GM19193 (cell line): ENCODE results near the gene ATP5MC2.

Experiments
- POLR2A ChIP-seq: IDR thresholded peaks from 4 replicates; pipeline ENCODE4 v1.6.1; 2011; ENCODE audit not compliant: insufficient read depth, insufficient read length; ENCODE audit errors: extremely low read depth

Gene ATP5MC2

DNA sequence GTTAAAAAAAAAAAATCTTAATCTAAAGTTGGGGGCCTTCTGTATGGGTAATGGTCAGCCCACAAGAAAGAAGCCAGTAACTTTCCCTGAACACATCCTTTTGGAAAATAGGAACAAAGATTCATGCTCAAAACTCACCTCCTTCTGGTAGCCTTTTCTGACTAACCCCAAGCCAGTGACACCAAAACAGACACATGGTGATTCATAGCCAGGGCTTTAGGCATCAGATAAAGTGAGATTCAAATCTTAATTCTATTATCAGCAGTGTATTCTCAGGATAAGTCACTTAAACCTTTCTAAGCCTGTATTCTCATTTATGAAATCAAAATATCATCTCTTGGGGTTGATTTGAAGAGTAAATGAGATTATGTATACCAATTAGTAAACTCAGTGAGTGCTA, 4.9 kb downstream of the ATP5MC2 start:
- no peak for TF ChIP-seq POLR2A

- TF ChIP-seq POLR2A = no peak
Measured at GRCh38 chr12:53670308-53670707, 5.6 kb downstream of the ATP5MC2 start.

DNA sequence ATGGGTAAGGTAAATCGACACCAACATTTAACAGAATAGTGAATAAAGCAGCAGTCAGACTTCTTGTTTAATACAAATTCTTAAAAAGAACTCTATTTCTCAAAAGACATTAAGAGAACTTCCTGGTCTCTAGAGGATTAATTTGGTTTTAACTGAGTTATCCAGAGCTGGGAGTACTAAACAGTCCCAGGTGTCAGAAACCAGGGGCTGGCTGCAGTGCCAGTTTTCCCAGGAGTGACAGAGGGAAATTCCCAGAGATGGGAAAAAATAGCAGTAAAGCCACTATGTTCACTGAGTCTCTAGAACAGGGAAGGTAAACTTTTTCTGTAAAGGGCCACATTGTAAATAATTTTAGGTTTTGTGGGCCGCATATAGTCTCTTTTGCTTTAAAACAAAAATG, 8.8 kb downstream of the ATP5MC2 start:
- TF ChIP-seq POLR2A = no peak

- TF ChIP-seq POLR2A = no peak
Measured at GRCh38 chr12:53664936-53665335, 10.9 kb downstream of the ATP5MC2 start.

- no peak for TF ChIP-seq POLR2A
Measured at GRCh38 chr12:53664191-53664590, 11.7 kb downstream of the ATP5MC2 start.

DNA sequence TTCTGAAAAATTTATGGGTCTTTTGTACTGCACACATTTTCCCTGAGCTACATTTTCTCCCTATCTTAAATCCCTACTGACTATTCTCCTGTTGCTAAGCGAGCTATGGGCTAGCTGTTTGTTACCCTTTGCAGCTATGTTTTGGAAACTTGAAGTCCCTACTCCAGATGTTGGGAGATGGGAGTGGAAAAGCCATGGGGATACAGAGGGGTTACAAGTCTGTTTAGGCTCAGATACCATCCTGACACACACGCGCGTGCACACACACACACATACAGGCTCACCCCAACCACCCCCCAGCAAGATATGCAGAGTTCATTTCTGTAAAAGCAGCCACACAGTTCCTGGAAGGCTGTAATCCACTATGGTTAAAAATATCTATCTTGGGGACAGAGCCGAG, 15.8 kb downstream of the ATP5MC2 start:
- no peak for TF ChIP-seq POLR2A

DNA sequence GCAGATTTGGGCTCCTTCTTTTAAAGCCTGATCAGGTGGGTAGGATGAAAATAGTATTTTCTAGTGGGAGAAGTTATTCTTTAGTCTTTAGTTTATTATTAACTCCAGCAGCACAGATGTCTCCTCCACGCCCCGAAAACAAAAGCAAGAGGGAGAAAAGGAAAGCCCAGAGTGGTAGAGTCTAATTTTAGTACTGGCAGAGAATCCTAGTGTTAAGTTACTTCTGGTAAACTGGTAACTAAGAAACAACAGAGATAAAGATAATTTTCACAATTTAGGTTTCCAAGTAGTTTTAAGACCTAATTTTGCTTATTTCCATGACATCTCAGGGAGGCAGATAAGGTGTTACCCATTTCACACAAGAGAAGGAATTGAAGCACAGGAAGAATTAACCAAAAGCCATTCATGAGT, 16.3 kb downstream of the ATP5MC2 start:
- TF ChIP-seq POLR2A = no peak

DNA sequence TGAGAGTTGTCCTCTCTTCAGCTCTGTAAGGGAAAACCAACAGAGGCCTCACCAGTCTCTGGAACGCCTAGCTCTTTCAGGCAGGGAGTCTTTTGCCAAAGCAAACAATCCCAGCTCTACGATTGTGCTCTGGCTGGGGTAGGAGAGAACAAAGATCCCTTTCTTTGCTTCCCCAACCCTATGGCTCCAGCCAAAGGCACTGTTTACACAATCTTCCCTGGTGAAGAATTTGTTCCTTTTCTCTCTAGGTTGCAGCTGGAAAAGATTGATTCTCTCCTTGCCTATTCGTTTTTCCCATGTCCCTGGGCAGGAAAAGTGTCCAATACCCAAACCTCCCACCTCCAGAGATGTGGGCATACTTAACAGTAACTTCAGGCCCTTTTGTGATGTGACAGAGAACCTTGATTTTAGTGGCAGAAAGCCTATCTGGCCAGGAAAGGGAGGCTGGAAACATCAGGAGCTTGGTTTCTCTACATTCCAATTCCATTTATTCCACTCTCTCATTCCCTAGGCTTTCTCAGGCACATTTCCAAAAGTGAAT, 16.8 kb downstream of the ATP5MC2 start:
- TF ChIP-seq POLR2A = no peak

DNA sequence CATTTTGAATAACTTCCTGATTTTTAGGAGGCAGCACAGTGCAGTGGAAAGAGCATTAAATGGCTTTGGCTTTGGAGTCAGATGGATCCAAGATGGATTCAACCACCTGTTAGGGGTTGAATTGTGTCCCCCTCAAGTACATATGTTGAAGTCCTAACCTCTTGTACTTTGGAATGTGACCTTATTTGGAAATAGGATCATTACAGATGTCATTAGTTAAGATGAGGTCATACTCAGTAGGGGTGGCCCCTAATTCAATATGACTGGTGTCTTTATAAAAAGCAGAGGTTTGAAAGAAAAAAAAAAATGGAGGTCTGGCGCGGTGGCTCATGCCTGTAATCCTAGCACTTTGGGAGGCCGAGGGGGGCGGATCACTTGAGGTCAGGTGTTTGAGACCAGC, 18.8 kb downstream of the ATP5MC2 start:
- TF ChIP-seq POLR2A = no peak

GRCh38 chr12:53653595-53653994, 22.3 kb downstream of the ATP5MC2 start:
- TF ChIP-seq POLR2A = no peak

GRCh38 chr12:53652366-53652765, 23.5 kb downstream of the ATP5MC2 start:
- no peak for TF ChIP-seq POLR2A

DNA sequence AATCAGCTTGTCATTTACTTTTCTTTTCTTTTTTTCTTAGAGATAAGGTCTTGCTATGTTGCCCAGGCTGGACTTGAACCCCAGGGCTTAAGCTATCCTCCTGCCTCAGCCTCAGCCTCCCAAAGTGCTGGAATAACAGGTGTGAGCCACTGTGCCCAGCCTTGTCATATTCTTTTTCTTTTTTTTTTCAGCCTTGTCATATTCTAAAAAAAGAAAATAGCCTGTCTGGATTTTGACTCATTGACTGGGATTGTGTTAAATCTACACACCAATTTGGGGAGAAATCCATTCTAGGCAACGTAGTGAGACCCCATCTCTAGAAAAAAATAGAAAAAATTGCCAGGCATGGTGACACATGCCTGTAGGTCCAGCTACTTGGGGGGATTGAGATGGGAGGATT, 24.1 kb downstream of the ATP5MC2 start:
- TF ChIP-seq POLR2A = no peak

DNA sequence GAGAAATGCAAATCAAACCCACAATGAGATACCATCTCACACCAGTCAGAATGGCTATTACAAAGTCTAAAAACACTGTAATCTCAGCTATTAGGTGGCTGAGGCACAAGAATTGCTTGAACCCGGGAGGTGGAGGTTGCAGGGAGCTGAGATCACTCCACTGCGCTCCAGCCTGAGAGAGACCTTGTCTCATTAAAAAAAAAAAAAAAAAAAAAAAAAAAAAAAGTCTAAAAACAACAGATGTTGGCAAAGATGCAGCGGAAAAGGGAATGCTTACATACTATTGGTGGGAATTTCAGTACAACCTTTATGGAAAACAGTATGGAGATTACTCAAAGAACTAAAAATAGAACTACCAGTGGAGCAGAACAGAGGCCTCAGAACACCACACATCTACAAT, 30.7 kb downstream of the ATP5MC2 start:
- TF ChIP-seq POLR2A = no peak

DNA sequence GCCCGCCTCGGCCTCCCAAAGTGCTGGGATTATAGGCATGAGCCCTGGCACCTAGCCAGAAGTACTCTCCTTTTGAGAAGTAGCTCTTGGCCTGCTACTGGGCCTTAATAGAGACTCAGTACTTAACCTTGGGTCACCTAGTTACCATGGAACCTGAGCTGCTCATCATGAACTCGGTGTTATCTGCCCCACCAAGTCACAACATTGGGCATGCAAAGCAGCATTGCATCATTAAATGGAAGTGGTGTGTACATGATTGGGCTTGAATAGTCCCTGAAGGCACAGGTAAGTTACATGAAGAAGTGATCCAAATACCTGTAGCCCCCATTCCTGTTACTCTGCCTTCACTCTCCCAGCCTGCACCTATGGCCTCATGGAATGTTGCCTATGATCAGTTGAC, 31.8 kb downstream of the ATP5MC2 start:
- no peak for TF ChIP-seq POLR2A

DNA sequence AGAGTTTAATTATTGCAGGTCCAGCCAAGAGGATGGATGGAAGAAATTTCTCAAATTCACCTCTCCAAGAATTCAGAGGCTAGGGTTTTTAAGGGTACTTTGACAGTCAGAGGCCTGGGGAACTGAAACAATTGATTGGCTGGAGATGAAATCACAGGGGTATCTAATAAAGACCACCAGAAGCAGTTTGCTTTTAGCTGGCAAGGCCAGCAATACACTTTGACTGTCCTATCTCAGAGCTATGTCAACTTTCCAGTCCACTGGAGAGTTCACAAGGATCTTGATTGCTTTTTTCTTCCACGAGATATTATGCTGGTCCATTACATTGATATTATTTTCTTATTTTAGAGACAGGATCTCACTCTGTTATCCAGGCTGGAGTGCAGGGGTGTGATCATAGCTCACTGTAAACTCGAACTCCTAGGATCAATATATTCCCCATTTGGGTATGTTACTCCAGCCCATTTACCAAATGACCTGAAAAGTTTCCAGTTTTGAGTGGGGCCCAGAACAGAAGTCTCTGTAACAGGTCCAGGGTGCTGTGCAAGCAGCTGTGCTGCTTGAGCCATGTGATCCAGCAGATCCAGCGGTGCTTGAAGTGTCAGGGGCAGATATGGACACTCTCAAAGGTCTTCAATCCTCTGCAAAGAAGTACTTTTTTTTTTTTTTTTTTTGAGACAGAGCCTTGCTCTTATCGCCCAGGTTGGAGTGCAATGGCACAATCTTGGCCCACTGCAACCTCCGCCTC, 32.5 kb downstream of the ATP5MC2 start:
- no peak for TF ChIP-seq POLR2A

DNA sequence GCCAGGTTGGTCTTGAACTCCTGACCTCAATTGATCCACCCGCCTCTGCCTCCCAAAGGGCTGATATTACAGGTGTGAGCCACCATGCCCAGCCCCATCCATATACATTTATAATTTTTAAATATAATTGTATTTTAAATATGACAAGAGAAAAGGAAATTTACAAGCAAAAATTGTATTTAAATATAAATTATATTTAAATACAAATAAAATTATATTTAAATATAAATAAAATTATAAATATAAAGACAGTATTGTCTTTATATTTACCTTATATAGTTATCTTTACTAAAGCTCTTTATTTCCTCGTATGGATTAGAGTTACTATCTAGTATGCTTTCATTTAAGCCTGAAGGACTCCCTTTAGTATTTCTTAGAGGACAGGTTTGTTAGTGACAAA, 37.8 kb downstream of the ATP5MC2 start:
- TF ChIP-seq POLR2A = no peak

GRCh38 chr12:53636641-53637040, 39.2 kb downstream of the ATP5MC2 start:
- TF ChIP-seq POLR2A = no peak
